K562 (cell line): ENCODE results near the gene MYO16. TPM values are rescaled to one million over a fixed set of nuclear protein-coding genes. Genes with fewer than 3 reads are reported as not detected.

Experiments used
- ATAC-seq: fragments of 200-7000 bp; cut with Tn5 transposase; 3 replicates; pipeline ENCODE4 v1.9.1; 2020; ENCODE audit warnings: moderate library complexity
- BruUV-seq: library from RNA; stranded (reverse); fragments of 400-500 nt; replicated peaks from 2 replicates; lab custom pipeline; 2021; lab: Mats Ljungman, UMichigan
- CTCF ChIA-PET: fragments of 300-600 bp; formaldehyde crosslinking; extraction: SDS; loops from one replicate; lab custom pipeline; 2021; ENCODE audit warnings: low intra/inter-chr PET ratio; lab: Yijun Ruan, JAX
- POLR2A ChIA-PET: fragments of 300-600, 350-650 bp; sonication (Branson Sonifier 250); formaldehyde crosslinking; extraction: SDS; loops from one replicate; lab custom pipeline; 2021; ENCODE audit warnings: antibody characterized with exemption, inconsistent platforms; lab: Yijun Ruan, JAX
- DNase-seq, 4 experiments: peaks; one replicate each; pipeline versions ENCODE4 v3.0.0 to v3.0.0-alpha.2; 2011 to 2018; ENCODE audit warnings: low spot score in 3 of 4, mixed read lengths in 3 of 4; ENCODE audit errors: extremely low read depth in 1 of 4
- FAIRE-seq: peaks from 2 replicates; lab custom pipeline; 2011; peaks lifted over from hg19 to GRCh38; lab: Jason Lieb, UNC
- H2AFZ ChIP-seq: 2 replicates; pipeline ENCODE4 v1.6.0; 2011; ENCODE audit warnings: low read depth, low read length, control low read depth, inconsistent platforms
- H3K27ac ChIP-seq: fragments of 200-600 bp; 3 replicates; pipeline ENCODE4 v1.8.0; 2011; ENCODE audit warnings: low read depth, mild to moderate bottlenecking, control low read depth, inconsistent platforms, low read length, moderate library complexity, mixed read lengths; ENCODE audit errors: extremely low read depth
- H3K27me3 ChIP-seq, 2 experiments: fragments of 300-600 bp in 1 of 2; 2 replicates in 1 of 2; 3 replicates in 1 of 2; pipeline versions ENCODE4 v1.6.0 to v1.8.0; 2011; ENCODE audit warnings: inconsistent platforms in 2 of 2, low read length in 2 of 2, mild to moderate bottlenecking in 1 of 2, mixed read lengths in 1 of 2, moderate library complexity in 1 of 2; ENCODE audit not compliant: control insufficient read depth in 2 of 2, insufficient read depth in 2 of 2
- H3K36me3 ChIP-seq: fragments of 300-600 bp; 3 replicates; pipeline ENCODE4 v1.8.0; 2011; ENCODE audit warnings: mild to moderate bottlenecking, low read length, inconsistent platforms; ENCODE audit not compliant: control insufficient read depth, insufficient read depth
- H3K4me1 ChIP-seq, 2 experiments: fragments of 200-600 bp in 1 of 2; replicated peaks in 1 of 2; 2 replicates in 1 of 2; 3 replicates in 1 of 2; pipeline versions ENCODE4 v1.5.1 to v1.8.0; 2011; ENCODE audit warnings: inconsistent platforms in 2 of 2, low read length in 2 of 2, mild to moderate bottlenecking in 1 of 2, mixed read lengths in 1 of 2, moderate library complexity in 1 of 2; ENCODE audit not compliant: control insufficient read depth in 2 of 2, insufficient read depth in 2 of 2
- H3K4me2 ChIP-seq: 2 replicates; pipeline ENCODE4 v1.6.1; 2011; ENCODE audit warnings: low read length, control low read depth, inconsistent platforms, mixed read lengths; ENCODE audit not compliant: insufficient read depth
- H3K4me3 ChIP-seq: fragments of 200-600 bp; sonication (generic), shearing (Covaris generic); 2 replicates; pipeline ENCODE4 v1.5.1; 2016; ENCODE audit warnings: control low read depth, inconsistent platforms
- H3K79me2 ChIP-seq: fragments of 200-600 bp; 3 replicates; pipeline ENCODE4 v1.8.0; 2011; ENCODE audit warnings: low read length, inconsistent platforms; ENCODE audit not compliant: control insufficient read depth, insufficient read depth
- H3K9ac ChIP-seq, 2 experiments: 2 replicates each; pipeline versions ENCODE4 v1.6.0 to v1.6.1; 2011; ENCODE audit warnings: low read depth in 2 of 2, low read length in 2 of 2, control low read depth in 1 of 2, inconsistent platforms in 1 of 2, mild to moderate bottlenecking in 1 of 2, mixed read lengths in 1 of 2; ENCODE audit not compliant: insufficient read depth in 1 of 2
- H3K9me1 ChIP-seq: one replicate; pipeline ENCODE4 v1.6.0; 2011; ENCODE audit warnings: inconsistent platforms, mild to moderate bottlenecking, low read length, moderate library complexity; ENCODE audit not compliant: control insufficient read depth, insufficient read depth
- H3K9me3 ChIP-seq: replicated peaks from 2 replicates; pipeline ENCODE4 v1.5.1; 2011; ENCODE audit warnings: low read depth, low read length, inconsistent platforms; ENCODE audit not compliant: control insufficient read depth, insufficient read depth
- H4K20me1 ChIP-seq: replicated peaks from 2 replicates; pipeline ENCODE4 v1.6.1; 2011; ENCODE audit warnings: low read length, inconsistent platforms, mixed read lengths; ENCODE audit not compliant: control insufficient read depth, insufficient read depth
- ETS1 ChIP-seq: conservative IDR thresholded peaks from 2 replicates; pipeline ENCODE4 v1.6.1; 2011; ENCODE audit warnings: low read depth, mild to moderate bottlenecking, low read length; ENCODE audit not compliant: control insufficient read depth
- FOXK1 ChIP-seq: sonication (generic); formaldehyde crosslinking; IDR thresholded peaks from 2 replicates; pipeline ENCODE4 v1.8.0; 2022; ENCODE audit warnings: missing genetic modification reagents, mild to moderate bottlenecking, borderline replicate concordance
- NCOA4 ChIP-seq: fragments of 450-650 bp; IDR thresholded peaks from 2 replicates; pipeline ENCODE4 v1.6.1; 2018; ENCODE audit warnings: mild to moderate bottlenecking; ENCODE audit not compliant: partially characterized antibody
- NKRF ChIP-seq: fragments of 450-650 bp; IDR thresholded peaks from 2 replicates; pipeline ENCODE4 v1.6.1; 2016; ENCODE audit warnings: borderline replicate concordance
- NR4A1 ChIP-seq, 2 experiments: fragments of 250-450 bp in 1 of 2; fragments of 450-650 bp in 1 of 2; sonication (Bioruptor Pico) in 1 of 2; IDR thresholded peaks; 2 replicates each; pipeline versions ENCODE4 v1.4.0 to v1.6.1; 2016 to 2020; ENCODE audit warnings: mild to moderate bottlenecking in 2 of 2, missing compliant biosample characterization in 1 of 2, missing genetic modification characterization in 1 of 2, moderate library complexity in 1 of 2
- ZEB2 ChIP-seq: fragments of 450-650 bp; IDR thresholded peaks from 2 replicates; pipeline ENCODE4 v1.6.1; 2016
- ZNF24 ChIP-seq: fragments of 450-650 bp; IDR thresholded peaks from 2 replicates; pipeline ENCODE4 v1.6.1; 2016
- WGBS: fragments of 100-300 bp; shearing (Covaris generic); methylation state at CpG from one replicate; pipeline ENCODE4 v1.1.6; 2016; ENCODE audit warnings: low coverage, mixed read lengths; ENCODE audit not compliant: insufficient coverage; ENCODE audit errors: missing lambda C conversion rate; 5-methylcytosine and 5-hydroxymethylcytosine counted together
- in situ Hi-C: fragments of 300-500 bp; cut with MboI; formaldehyde crosslinking; loops from 4 replicates; pipeline ENCODE4 v1.15.0; 2018; ENCODE audit warnings: inconsistent platforms, mixed read lengths
- intact Hi-C: fragments of 100-400 bp; cut with micrococcal nuclease; formaldehyde crosslinking; loops from 2 replicates; pipeline ENCODE4 v1.14.2; 2022
- polyA plus RNA-seq, 8 experiments: library from polyadenylated mRNA; depleted of rRNA in 4 of 8; stranded (reverse) in 5 of 8; unstranded in 3 of 8; fragments of >200 nt; fragmentation: Nextera tagmentation in 2 of 8; fragmentation: Illumina TruSeq in 1 of 8; extraction: Ambion mirVana in 2 of 8; extraction: Trizol in 1 of 8; gene quantifications; 2 replicates each; pipeline versions ENCODE4 v1.2.1 to v1.2.3, GENCODE V29; 2011 to 2014; ENCODE audit warnings: inconsistent platforms in 1 of 8, missing spikeins in 1 of 8
- total RNA-seq, 7 experiments: library from RNA; depleted of rRNA in 6 of 7; stranded (reverse); fragments of >200 nt in 6 of 7; fragmentation: Illumina TruSeq in 2 of 7; extraction: Trizol in 2 of 7; gene quantifications; 2 replicates each; pipeline versions ENCODE4 v1.2.1 to v1.2.3, GENCODE V29; 2011 to 2021; ENCODE audit warnings: low replicate concordance in 1 of 7

The MYO16 gene
- total and polyA plus RNA-seq, 9 of the 15 experiments (the other 6 are each of a cell fraction or from before 2014, with no cell fraction given), result 4.3 to 45.7 (median 12.1) TPM

DNA sequence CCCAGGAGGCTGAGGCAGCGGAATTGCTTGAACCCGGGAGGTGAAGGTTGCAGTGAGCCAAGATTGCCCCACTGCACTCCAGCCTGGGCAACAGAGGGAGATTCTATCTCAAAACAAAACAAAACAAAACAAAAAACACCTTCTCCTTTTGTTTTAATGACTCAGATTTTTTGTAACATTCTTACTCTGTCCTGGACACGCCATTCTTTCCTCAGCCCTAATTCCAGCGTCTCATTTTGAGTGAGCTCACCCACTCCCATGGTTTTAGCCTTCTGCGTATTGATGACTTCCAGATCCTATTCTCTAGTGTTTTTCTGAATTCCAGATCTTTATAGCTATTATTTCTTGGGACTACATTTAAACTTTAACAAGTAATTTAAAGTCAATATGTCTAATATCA, 326.3 kb downstream of the MYO16 start:
- in situ Hi-C loops, result loop anchor here (25.0 kb wide), 1 partner anchor 1157 kb away; no protein-coding TSS in a partner anchor
- BruUV-seq, result no TSS peak
- no peak overlapping the region for H3K9ac ChIP-seq
- H3K4me2 ChIP-seq, result no peak overlapping the region
- no peak for DNase-seq
- 68% methylated on average over 5 of the region's 5 CpGs for WGBS
- no peaks in the 10 kb centered on the region for H3K36me3 ChIP-seq
- H3K9me3 ChIP-seq, result no peaks in the 10 kb centered on the region
- POLR2A ChIA-PET, result no interaction called here
- H3K27me3 ChIP-seq, result no peaks in the 10 kb centered on the region
- no peak for TF ChIP-seq NKRF
- no peak for TF ChIP-seq NCOA4
- no peak for TF ChIP-seq FOXK1 (CRISPR knock-in tag)
- TF ChIP-seq NR4A1 (CRISPR knock-in tag; IDR thresholded peaks at IDR 0.05), result no peak
- TF ChIP-seq NR4A1 (tag; IDR thresholded peaks at IDR 0.05), result no peak
- no peak for TF ChIP-seq ETS1
- TF ChIP-seq ZEB2, result no peak
- no peak for TF ChIP-seq ZNF24
- intact Hi-C loops, result no loop called here
- FAIRE-seq, result no peak
- H2AFZ ChIP-seq, result no peak overlapping the region
- no peaks in the 10 kb centered on the region for H4K20me1 ChIP-seq
- no peaks in the 10 kb centered on the region for H3K4me1 ChIP-seq
- H3K79me2 ChIP-seq, result no peaks in the 10 kb centered on the region
- H3K4me3 ChIP-seq, result no peak overlapping the region
- no peak overlapping the region for H3K27ac ChIP-seq
- no peak for ATAC-seq
- H3K9me1 ChIP-seq, result no peaks in the 10 kb centered on the region
- CTCF ChIA-PET, result no interaction called here
